Astrocyte of the spinal cord (primary cell): Measurements from ENCODE around the gene NCOA7.

Experiments used
- DNase-seq: peaks from one replicate; pipeline ENCODE4 v3.0.0; 2011; ENCODE audit warnings: low read depth, low spot score
- H3K4me3 ChIP-seq: 2 replicates; pipeline ENCODE4 v1.5.1; 2011; ENCODE audit warnings: low read depth, mild to moderate bottlenecking, low read length, moderate library complexity
- CTCF ChIP-seq: IDR thresholded peaks from 2 replicates; pipeline ENCODE4 v1.5.1; 2012; ENCODE audit warnings: low read depth, mild to moderate bottlenecking, low read length, inconsistent platforms
- in situ Hi-C: cut with HindIII; loops from 2 replicates; pipeline ENCODE4 v1.10.0; 2017; ENCODE audit warnings: low sequenced_read_pairs

NCOA7 gene

DNA sequence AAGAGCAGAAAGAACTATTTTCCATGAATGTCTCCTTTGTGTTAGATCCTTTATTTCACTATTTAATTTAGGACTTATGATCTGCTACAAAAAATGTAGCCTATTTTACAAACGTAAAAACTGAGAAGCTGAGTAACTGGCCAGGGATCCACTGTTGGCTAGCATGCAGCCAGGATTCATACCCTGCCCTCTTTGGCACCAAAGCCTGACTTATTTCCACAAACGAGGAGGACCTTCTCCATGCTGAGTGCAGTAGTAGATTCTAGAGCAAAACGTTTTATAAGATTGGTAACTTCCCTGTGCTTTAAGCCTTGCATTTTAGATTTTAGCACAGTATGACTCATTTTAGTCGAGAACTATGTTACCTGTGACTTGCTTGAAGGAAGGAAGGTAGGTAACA, 74.3 kb downstream of the NCOA7 start:
- TF ChIP-seq CTCF: no peak
- H3K4me3 ChIP-seq: no peak overlapping the region
- in situ Hi-C loops: no loop called here
- no peak for DNase-seq

GRCh38 chr6:125866433-125866832, 75.7 kb downstream of the NCOA7 start:
- in situ Hi-C loops: no loop called here
- TF ChIP-seq CTCF: no peak
- no peak for DNase-seq
- H3K4me3 ChIP-seq: no peak overlapping the region

DNA sequence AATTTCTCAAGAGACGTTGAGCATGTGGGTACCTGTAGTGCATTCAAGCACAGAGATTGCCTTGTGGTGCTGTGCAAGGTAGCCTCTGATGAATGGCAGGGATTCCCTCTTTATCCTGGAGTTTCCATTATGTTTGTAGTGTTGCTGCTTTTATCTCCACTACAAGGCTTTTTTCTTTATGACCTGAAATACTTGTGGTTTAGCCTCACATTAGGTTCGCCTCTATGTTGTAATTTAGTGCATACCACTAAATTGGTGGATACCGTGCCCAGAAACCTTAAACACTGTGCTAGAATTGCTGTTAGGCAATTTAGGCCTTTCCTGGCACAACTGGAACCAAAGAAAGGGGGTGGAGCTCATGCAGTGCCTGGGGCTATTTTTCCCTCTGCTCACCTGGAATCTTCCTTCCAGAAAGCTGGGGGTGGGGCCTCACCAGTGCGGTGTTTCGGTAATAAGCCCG, 76.8 kb downstream of the NCOA7 start:
- no peak overlapping the region for H3K4me3 ChIP-seq
- no peak for TF ChIP-seq CTCF
- peak; percentile 80 for DNase-seq
- in situ Hi-C loops: no loop called here

DNA sequence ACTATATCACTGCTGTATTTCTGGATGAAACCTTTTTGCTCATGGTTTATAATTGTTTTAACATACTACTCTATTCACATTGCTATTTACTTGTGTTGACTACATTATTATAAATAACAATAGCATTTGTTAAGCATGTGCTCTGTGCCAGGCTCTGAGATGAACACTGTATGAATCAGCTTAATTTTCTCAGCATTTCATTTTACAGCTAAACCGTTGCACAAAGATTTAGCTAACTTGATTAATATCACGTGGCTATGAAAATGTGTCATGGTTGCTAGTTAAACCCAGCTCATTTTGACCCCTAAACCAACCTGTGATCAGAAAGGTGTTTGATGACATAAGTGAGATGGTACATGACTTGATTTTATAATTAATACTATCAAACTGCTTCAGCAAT, 77.5 kb downstream of the NCOA7 start:
- no peak for DNase-seq
- no peak for TF ChIP-seq CTCF
- no peak overlapping the region for H3K4me3 ChIP-seq
- in situ Hi-C loops: no loop called here

DNA sequence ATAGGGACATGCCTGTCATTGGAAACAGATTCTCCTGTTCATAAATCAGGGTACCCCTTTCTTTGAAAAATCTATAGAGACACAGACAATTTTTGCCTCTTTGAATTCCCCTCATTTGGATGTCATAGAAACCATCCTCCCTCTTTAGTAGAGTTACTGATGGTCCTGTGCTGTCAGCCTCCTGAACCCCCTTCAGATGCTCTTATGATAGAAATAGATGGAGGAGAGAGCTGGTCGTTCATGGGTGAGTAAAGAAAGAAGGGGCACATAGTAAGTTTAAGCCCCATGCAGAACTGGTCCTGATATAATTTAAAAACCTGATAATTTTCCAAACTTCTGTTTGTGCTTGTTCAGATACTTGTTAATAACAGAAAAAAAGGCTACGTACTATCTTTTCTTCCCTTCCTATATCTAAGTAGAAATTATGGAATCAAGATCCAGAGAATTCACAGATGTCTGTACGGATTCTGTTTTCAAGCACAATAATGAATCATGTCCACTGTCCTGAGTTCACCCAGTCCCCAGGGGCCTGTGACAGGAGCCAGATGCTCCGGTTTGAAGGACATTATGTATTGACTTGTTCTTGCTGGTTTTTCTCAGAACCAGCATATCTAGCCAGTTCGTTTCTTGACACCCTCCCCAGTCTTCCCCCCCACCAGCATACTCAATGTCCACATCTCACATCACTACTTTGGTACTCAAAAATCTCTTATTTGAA, 78.1 kb downstream of the NCOA7 start:
- no peak overlapping the region for H3K4me3 ChIP-seq
- no peak for TF ChIP-seq CTCF
- DNase-seq: no peak
- in situ Hi-C loops: no loop called here

DNA sequence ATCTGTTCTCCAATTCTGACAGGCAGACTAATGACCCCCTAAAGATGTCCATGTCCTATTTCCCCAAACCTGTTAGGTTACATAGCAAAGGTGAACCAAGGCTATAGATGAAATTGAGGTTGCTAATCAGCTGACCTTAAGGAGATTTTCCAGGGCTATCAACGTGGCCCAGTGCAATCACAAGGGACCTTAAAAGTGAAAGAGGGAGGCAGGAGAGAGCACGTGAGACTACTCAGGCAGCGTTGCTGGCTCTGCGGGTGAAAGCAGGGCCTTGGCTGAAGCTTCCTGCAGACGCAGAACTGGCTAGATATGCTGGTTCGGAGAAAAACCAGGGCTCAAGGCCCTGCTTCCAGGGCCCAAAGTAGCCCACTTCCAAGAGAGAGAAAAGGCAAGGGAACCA, 78.7 kb downstream of the NCOA7 start:
- in situ Hi-C loops: no loop called here
- no peak overlapping the region for H3K4me3 ChIP-seq
- no peak for DNase-seq
- TF ChIP-seq CTCF: no peak
